Vagina (tissue), 2 donors: ENCODE measurements around the gene DSTYK.

Experiments used
- CTCF ChIP-seq, 3 experiments: fragments of 450-650 bp in 2 of 3; fragments of 200-600 bp in 1 of 3; sonication (generic) in 1 of 3; IDR thresholded peaks; one replicate each; pipeline ENCODE4 v1.5.1; 2017 to 2019; ENCODE audit warnings: antibody characterized with exemption in 3 of 3, mild to moderate bottlenecking in 2 of 3, moderate library complexity in 2 of 3
- POLR2A ChIP-seq, 2 donors: fragments of 450-650 bp; IDR thresholded peaks; one replicate each; pipeline ENCODE4 v1.6.1; 2017; ENCODE audit warnings: antibody characterized with exemption in 2 of 2, mild to moderate bottlenecking in 2 of 2, moderate library complexity in 2 of 2
- POLR2AphosphoS5 ChIP-seq, 2 donors: sonication (generic); formaldehyde crosslinking; IDR thresholded peaks; one replicate each; pipeline ENCODE4 v1.9.0; 2017; ENCODE audit warnings: antibody characterized with exemption in 2 of 2, mild to moderate bottlenecking in 2 of 2, low read depth in 1 of 2; ENCODE audit not compliant: insufficient read depth in 1 of 2

- no peak for TF ChIP-seq POLR2A (IDR thresholded peaks at IDR 0.05)
- TF ChIP-seq CTCF (IDR thresholded peaks at IDR 0.05) = no peak
- no peak for TF ChIP-seq POLR2AphosphoS5 (IDR thresholded peaks at IDR 0.05; ENCODE audit: insufficient read depth in 1 of 2, low read depth in 1 of 2)
Observed at GRCh38 chr1:205236951-205237475, 25.5 kb upstream of the DSTYK start.
